Suppressor macrophage (primary cell): ENCODE results near the gene CCR3.
A peak's percentile ranks its signal among the peaks of the same experiment; 100 is the strongest.

ENCODE experiments used
- DNase-seq, 4 experiments: peaks; one replicate each; pipeline ENCODE4 v3.0.0-alpha.2; 2020 to 2022
- total RNA-seq, 17 experiments: gene quantifications; one replicate each; lab custom pipeline; 2026; ENCODE audit warnings: mixed read lengths in 6 of 17, inconsistent platforms in 3 of 17; lab: John Stamatoyannopoulos, UW

Gene CCR3
- 0 to 2.3 (median 0.14) reads per million in 17 experiments for total RNA-seq

DNA sequence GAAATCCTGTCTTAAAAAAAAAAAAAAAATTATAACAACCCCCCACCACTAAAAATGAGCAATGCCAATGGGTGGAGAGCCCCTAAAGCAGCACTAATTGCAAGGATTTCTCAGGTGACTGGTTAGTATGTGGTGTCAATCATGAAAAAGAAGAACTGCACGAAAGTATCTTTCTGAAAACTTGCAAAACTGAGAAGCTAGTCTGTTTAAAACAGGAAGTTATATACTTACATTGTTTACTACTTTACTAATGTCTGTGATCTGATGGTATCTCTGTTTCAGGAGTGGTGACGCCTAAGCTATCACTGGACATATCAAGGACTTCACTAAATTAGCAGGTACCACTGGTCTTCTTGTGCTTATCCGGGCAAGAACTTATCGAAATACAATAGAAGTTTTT is at the start of gene CCR3:
TSS of gene CCR3 (plus strand) at position 341 of the 400 bp plus-strand sequence. CDS start 22,699 bp downstream, outside the sequence.
- DNase-seq, result peak in 2 of 4 experiments; percentile 76 to 77

DNA sequence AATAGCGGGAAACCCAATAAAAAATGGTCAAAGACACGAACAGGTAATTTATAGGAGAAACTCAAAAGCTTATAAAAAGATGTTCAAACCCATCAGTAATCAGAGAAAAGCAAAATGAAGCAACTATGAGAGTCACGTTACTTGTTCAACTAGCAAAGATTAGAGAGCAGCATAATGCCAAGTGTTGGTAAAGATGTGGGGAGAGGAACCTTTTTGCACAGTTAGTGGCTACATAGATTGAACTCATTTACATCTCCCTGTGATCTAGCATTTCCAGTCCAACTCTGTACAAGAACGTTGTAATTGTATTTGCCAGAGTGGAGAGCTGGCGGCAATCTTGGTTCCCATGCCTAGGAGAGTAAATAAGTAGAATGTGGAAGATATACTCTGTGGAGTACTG is 49.3 kb upstream of the CCR3 start:
- DNase-seq, result no peak

DNA sequence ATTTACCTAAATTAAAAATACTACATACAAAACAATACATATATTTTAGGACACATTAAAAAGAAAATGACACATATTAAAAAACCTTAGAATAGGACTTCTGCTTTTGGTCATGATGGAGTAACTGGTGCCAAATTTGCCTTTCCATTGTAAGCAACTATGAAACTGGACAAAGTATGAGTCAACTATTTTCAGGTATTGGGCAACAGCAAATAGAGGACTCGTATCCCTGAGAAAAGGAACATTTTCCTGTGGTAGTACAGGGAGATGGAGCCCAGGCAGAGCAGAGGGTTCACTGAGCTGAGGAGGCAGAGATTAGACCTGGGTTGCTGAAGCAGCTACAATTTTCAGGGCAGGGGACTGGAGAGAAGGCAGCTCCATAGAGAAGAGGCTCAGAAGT is 48.8 kb upstream of the CCR3 start:
- DNase-seq, result peak; percentile 55 to 91 (median 77)

DNA sequence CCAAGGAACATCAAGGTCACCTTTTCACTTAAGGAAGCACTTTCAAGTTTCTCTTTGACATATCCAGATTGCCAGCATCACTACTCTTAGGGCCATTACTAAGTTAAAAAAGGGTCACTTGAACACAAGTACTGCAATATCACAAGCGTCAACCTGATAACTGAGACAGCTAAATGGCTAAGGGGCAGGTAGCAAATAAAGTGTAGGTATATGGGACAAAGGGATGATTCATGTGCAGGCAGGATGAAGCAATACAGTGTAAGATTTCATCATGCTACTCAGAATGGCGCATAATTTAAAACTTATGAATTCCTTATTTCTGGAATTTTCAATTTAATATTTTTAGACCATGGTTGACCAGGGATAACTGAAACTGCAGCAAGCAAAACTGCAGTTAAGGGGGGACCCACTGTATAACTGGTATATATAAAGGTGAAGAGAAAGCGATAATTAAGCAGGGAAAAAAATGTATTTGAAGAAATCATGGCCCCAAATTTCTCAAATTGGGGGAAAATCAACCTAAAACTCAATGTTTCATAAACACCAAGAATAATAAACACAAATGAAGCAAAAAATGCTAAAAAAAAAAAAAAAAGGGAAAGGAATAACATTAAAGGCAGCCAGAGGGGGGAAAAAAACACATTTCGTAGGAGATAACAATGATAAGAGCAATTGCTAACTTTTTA is 47.2 kb upstream of the CCR3 start:
- no peak for DNase-seq

GRCh38 chr3:46196261-46196957 is 45.9 kb upstream of the CCR3 start:
- DNase-seq, result no peak

GRCh38 chr3:46200211-46200610 is 42.0 kb upstream of the CCR3 start:
- no peak for DNase-seq

GRCh38 chr3:46200790-46201189 is 41.5 kb upstream of the CCR3 start:
- no peak for DNase-seq

- DNase-seq, result peak; percentile 48 to 68 (median 60)
Measured at GRCh38 chr3:46202535-46202934, 39.7 kb upstream of the CCR3 start.

- no peak for DNase-seq
Measured at GRCh38 chr3:46203681-46204080, 38.6 kb upstream of the CCR3 start.

GRCh38 chr3:46205286-46205960 is 36.8 kb upstream of the CCR3 start:
- no peak for DNase-seq

GRCh38 chr3:46206282-46207015 is 35.8 kb upstream of the CCR3 start:
- peak in 3 of 4 experiments; percentile 51 to 77 (median 56) for DNase-seq

- peak in 2 of 4 experiments; percentile 34 for DNase-seq
Measured at GRCh38 chr3:46207514-46207913, 34.7 kb upstream of the CCR3 start.

- DNase-seq, result peak; percentile 91 to 97 (median 94)
Measured at GRCh38 chr3:46208167-46208704, 34.0 kb upstream of the CCR3 start, which contains the start of gene CCR1. CCR1 (minus strand) TSS chr3:46208313; CDS start chr3:46204313, 4,000 bp downstream.

GRCh38 chr3:46209053-46209452 is 33.2 kb upstream of the CCR3 start:
- no peak for DNase-seq

- DNase-seq, result peak; percentile 68 to 82 (median 80)
Measured at GRCh38 chr3:46209746-46210470, 32.4 kb upstream of the CCR3 start.

- DNase-seq, result no peak
Measured at GRCh38 chr3:46212101-46212500, 30.2 kb upstream of the CCR3 start.

DNA sequence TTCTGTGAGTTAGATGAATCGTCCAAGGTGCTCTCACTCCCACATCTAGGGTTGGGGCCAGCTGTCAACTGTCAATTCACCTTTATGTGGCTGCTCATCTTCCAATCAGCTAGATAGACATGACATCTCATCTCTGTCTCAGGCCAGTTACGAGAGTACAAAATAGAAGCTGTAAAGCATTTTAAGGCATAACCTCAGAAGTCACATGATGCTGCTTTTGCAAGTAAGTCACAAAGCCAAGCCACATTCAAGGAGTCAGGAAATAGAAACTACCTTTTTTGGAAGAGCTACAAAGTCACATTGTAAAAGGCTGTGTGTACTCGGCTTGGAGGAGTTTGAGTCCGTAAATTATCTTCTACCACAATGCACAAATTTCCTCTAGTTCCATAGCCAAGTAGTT is 29.1 kb upstream of the CCR3 start:
- peak in 3 of 4 experiments; percentile 37 to 77 (median 62) for DNase-seq

DNA sequence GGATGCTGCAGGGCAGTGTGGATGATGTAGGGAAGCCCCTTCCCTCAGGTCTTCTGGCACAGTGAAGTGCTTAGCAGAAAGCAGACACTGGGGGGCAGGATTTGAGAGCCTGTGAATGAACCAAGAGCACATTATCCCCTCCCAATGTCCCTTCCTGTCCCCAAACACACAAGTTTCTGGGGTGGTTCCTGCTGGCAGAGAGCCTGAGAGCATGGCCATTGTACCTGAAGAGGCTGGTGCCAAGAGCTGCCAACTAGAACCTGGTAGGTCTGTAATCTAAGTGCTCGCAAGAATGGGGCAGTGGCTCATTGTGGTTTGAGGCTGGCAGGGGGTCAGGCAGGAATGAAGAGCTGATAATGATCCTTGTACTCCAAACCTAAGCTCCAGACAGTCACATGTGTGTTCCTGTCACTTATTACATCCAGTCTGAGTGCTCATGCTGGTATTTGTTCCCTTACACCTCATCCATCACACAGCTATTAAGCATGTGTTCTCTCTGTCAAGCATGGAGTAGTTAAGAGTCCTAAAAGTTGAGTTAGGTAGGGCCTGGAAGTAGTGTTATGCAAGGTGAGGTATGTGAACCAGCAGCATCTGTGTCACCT is 27.4 kb upstream of the CCR3 start:
- DNase-seq, result peak in 3 of 4 experiments; percentile 39 to 56 (median 54)

DNA sequence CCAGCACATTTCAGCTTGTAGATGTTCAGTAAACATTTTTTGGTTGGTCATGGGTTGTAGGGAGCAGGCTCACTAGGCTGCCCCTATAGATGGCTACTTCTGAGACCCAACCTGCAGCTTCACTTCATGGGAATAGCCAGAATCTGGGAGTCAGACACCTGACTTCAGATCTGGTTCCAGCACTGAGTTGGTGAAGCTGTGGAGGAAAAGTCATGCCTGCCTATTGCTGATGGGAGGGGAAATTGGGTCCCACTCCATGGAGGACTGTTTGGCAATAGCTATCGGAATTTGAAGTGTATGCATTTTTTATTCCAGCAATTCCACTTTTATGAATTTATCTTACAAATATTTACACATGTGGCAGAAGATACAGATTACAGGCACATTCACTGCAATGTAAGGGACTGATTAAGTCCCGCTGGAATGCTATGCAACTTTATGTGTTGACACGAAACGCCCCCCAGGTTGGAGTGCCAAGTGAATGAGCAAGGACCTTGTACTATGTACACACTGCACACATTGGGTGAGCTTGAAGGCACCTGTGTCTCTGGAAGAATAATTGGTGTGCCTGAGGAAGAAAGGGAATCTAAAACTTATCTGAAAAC is 26.3 kb upstream of the CCR3 start:
- no peak for DNase-seq

GRCh38 chr3:46218196-46218709 is 24.0 kb upstream of the CCR3 start:
- no peak for DNase-seq
